RCC 7860 (cell line): ENCODE measurements around the gene LEAP2.

Experiments used
- DNase-seq: peaks from one replicate; pipeline ENCODE4 v3.0.0-alpha.2; 2015; ENCODE audit warnings: low spot score
- FAIRE-seq: peaks from 2 replicates; lab custom pipeline; 2012; peaks lifted over from hg19 to GRCh38; lab: Jason Lieb, UNC

Gene LEAP2, protein sequence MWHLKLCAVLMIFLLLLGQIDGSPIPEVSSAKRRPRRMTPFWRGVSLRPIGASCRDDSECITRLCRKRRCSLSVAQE

DNA sequence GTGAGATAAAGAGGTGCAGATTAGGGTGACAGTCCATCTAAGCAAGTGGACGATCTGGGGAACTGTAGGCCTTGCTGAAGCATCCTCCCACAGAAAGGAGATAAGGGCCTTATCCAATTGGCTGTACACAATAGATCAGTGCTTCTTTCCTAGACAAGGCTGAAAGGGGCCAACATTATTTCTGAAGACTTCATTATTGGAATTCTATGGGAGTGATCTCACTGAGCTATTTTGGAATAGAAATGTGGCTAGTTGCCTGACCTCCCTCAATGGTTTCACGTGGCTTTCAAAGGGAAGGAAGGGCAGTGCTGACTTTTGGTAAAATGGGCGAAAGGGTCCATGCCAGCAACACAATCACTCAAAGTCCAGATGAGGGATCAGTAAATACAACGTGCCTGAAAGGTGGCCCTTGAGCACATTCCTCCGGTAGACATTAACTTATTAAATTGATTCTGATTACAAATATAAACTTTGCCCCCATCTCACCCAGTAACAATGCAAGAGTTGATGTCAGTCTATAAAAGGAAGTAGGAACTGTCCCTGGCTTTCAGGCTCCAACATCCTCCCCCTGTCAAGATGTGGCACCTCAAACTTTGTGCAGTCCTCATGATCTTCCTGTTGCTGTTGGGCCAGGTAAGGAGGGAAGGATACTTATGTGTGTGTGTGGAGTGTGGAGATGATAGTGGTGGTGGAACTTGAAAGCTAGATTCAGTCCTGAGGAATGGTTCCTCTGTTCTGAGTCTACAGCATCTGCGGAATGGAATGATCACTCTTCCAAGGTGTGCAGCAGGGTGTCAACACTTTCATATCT, at the start of gene LEAP2:
Gene LEAP2, plus strand, starts transcription at position 550 of the 811 bp plus-strand sequence. Its CDS starts 27 bp downstream, at position 577.
- no peak for FAIRE-seq
- no peak for DNase-seq

DNA sequence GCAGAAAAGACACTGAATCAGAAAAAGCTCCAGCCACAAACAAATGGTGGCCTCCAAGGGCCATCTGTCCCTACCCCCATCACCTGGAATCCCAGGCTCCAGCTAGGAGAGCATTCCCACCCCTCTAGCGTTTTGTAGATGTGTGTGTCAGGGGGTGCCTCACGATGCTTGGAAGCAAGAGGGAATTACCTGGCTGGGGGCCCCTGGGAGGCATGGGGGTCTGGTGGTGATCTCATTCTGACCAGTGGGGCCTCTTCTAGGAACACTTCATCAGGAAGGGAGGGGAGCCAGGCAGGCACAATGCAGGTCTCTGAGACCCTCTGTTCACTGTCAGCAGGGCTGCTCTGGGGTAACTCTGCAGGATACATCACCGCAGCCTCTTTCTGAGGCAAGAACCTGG, 49.0 kb upstream of the LEAP2 start:
- DNase-seq, result no peak
- no peak for FAIRE-seq

DNA sequence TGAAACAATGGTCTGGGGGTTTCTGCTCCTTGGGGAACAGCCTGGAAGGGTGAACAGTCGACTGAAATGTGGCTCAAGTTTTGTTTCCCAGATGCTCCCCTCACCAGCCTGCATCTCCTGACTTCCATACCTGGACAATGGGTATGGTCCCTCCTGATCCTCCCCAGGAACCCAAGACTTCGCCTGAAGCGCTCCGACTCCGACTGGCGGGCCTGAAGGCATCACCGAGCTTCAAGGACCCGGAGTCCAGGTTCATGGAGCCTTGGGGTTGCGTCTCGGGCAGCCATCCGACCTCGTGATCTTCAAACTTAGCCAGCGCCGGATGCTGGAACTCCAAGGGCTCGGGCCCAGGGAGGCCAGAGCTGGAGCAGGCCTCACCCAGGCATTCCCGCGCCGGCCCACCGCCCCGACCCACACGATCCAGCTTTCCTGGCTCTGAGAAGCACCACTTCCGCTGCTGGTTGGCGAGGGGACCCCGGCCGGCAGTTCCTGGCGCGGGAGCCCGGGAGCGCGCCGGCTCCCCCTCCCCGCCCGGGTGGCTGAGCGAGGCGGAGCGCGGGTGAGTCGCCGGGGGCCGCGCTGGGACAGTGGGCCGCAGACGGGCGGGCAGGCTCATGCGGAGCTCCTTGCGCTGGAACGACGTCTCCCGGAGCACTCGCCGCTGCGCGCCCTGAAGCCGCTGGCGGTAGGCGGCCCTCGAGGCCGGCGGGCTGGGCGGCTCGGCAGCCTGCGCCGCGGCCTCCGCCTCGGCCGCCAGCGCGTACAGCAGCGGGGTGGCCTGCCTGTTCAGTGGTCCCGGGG, 48.2 kb upstream of the LEAP2 start:
- FAIRE-seq (no peak), DNase-seq (no peak)

DNA sequence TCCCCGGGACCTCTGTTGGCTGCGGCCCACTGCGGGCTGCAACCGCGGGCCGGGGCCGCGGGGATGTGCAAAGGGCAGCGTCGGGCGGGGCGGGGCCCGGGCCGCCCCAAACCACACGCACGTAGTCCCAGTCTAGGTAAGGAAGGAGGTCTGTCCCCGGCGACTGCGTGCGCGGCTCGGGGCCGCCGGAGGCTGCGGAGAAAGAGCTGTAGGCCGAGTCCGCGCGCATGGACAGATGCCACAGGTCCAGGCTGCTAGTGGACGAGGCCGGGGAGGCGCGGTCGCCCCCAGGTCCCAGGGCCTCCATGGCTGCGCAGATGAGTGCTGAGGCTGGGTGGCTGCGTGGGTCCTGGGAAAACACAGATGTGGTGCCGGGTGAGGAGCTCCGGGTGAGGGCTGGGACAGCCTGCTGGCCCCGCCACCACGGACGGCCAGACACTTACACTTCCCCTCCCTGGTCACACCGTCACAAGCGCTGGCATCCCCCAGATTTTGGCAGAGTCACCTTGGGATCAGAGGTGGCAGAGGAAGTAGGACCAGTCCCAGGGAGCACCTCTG, 47.6 kb upstream of the LEAP2 start:
- FAIRE-seq (no peak), DNase-seq (no peak)

DNA sequence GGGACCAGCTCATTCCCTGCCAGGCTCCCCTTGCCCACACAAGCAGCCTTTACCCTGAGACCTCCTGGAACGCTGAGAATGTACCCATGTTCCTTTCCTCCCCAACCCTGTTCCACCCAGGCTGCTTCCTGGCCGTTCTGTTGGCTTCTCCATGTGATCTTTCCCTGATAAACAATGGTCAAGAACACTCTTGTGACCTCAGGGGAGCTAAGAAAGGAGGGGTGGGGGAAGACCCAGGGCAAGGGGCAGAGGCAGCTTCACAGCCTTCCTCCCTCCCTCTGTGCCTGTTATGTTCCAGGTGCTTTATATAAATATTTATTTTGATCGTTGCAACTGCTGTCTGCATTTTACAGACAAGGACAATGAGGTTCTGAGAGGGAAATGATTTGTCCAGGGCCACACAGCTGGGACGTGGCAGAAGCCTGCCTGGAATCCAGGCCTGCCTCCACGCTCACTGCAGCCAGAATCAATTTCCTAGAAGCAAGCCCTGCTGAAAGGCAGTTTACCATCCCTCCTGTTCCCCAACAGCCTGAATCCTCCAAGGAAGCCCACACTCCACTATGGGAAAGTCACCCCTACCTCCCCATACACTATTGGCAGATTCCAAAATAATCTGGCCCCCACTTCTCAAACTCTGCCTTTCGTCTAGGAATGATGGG, 46.9 kb upstream of the LEAP2 start:
- no peak for FAIRE-seq
- no peak for DNase-seq

DNA sequence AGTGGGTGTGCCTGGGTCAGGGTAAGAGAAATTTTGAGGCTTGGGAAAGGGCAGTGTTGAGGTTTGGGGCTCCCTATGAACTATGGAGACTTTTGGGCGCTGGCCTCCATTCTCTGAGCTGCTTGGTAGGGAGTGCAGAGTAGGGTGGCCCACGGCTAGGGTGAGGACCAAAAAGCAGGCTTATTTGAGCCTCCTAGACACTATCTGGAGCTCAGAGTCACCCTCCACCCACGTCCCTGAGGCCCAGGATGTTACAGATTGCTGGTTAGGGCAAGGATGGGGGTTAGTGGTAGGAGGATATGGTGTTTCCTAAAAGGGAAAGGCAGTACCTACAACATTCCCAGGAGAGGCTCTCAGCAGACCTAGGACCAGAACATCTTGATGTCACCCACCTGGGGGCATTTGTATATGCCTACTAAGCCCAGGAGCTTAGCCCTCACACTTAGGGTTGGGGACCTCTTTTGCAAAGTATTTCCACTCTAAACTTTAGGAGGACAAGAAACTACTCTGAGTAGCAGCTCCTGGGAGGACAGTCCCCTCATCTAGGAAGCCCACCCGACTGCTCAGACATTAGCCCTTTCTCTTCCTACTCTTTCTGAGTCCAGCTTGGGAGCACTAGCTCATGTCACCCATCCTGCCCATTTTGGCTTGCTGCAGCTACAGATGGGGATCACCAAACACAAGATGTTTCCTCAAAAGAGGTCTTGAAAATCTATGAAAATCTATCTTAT, 45.4 kb upstream of the LEAP2 start:
- DNase-seq, result no peak
- FAIRE-seq, result no peak

DNA sequence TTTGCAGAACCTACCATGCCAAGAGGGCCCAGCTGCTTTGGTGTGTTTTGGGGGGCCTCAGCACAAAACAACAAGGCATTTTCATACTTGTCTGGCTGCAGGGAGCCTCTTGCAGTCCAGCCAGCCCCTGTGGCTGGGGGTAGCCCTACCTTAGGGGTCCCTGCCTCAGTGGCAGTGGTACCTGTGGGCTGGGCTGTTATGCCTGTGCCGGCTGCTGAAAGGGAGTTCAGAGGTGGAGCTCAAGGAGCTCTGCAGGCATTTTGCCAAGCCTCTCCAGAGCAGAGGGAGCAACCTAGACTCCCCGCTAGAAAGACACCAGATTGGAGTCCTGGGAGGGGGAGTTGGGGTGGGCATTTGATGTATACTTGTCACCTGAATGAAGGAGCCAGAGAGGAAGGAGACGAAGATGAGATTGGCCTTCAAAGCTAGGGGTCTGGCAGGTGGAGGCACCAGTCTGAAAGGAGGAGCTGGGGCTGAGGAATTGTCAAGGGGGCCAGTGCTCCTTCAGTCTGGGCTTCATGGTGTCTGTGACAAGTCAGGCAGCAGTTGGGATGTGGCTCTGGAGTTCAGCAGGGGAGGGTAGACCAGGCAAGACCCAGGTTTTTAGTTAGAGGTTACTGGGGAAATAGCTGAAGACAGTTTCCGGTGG, 44.5 kb upstream of the LEAP2 start:
- FAIRE-seq (no peak), DNase-seq (no peak)

DNA sequence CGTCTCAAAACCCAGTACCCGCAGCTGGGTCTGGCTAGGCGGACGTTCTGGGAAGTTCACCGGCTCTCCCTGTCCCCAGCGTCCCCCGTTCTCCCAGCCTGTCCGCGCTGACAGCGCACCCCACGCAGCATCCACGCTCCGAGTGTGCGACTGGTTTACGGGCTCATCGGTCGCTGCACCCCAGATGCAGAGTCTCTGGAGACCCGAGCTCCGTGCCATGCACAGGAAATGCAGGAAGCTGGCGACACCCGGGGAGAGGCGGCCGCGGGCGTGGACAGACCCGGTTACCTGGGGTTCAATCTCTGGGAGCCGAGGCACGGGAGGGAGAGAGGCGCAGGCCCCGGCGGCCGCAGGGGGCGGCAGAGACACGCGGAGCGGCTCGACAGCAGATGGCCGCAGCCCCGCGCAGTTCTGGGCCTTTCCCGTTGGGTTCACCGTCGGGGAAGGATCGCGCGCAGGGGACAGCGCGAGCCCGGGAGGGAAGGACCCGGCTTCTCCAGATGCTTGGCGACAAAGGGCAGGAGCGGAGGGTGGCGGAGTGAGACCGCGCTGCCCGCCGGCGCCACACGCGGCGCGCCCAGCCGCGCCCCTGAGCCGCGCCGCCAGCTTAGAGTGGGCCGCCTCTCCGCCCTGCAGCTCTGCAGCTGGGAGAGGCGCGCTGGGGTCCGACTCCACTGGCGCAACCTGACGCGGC, 43.6 kb upstream of the LEAP2 start:
- FAIRE-seq (no peak), DNase-seq (peak; percentile 53)

DNA sequence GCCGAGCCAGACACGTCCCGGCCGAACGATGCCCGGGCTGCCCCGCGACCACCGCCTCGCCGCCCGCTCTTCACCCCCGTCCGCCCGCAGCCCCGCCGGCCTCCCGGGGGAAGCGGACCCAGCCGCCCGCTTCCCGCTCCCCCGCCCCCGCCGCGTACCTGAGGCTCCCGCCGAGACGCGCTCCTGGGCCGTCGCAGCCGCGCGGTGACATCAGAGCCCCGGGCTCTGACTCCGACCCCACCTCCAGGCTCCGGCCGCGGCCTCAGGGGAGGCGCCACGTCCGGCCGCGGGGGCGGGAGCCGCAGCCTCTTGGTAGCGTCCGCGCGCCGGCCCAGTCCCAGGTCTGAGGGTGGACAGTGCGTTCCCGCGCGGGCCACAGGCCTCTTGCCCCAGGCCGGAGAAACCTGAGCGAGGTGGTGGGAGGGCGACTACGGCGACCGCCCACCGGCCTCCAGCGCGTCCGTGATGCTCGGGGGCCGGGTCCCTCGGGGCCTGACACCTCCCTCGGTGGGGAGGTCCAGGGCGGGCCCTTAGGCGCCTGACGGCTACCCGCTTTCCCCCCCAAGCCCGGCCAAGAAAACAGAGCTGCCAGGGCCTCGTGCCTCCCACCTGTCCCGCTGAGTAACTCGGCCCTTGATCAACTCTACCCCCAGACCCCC, 42.9 kb upstream of the LEAP2 start, which contains the start of gene SHROOM1:
Gene SHROOM1, minus strand, starts transcription at position 212 of the 659 bp plus-strand sequence. CDS start 4,507 bp downstream, outside the sequence.
- DNase-seq (peak; percentile 35), FAIRE-seq (no peak)

DNA sequence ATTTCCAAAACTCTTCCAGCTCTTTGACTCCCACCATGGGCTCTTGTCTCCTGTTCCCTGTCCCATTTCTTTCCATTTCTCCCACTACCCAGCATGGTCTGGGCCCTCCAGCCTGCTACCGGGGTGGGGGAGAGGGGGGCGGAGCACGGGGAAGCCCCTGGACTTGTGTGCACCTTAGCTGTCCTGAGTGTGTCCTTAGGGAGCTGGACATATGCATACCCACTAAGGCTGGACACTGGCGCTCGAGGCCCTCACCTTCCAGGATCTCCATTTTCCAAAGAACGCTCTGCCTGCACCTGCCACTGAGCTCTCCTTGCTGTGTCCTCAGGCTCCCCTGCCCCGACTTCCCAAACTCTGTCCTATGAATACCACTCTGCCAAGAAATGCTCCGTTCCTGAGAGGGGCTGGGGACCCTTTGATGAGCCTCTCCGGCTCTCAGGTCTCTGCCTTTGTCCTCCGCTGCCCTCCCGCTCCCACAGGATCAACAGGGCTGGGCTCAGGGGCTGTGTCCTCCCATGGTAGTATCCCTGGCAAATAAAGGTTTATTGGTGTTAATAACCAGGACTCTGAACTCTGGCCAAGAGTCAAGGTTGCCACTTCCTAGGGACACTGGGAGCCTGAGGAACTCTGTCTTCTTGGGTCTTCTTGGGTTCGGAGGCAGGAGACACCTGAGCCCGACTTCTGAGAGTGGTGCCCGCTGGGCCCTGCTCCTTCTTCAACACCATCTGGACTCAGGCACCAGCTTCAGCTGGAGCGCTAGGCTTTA, 42.2 kb upstream of the LEAP2 start:
- DNase-seq, result no peak
- no peak for FAIRE-seq

DNA sequence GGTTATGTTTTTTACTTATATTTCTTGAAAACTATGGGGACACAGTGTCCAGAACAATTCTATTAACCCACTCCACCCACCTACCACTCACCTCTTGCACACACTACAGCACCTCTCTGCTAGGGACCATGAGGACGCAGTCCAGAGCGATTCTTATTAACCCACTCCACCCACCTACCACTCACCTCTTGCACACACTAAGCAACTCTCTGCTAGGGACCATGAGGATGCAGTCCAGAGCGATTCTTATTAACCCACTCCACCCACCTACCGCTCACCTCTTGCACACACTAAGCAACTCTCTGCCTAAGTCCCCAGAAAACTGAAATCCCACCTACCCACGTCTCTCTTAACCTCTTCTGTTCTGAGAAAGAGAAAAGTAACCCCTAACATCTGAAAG, 40.9 kb upstream of the LEAP2 start:
- DNase-seq (no peak), FAIRE-seq (no peak)

DNA sequence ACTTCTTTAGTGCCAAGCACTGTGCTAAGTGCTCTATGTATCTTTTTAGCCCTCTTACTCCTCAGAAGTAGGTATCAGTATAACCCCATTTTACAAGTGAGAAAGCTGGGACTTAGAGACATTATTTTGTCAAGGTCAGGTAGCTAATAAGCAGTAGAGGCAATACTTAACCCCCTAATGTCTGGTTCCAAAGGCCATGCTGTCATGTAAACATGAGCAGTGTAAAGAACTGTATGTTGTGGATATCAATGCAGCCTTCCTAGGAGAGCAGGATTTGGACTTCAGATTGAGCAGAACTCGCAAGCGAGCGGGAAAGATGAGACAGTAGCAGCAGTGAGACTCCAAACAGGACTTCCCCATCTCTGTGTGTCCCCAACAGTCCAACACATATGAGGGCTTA, 39.4 kb upstream of the LEAP2 start:
- FAIRE-seq (no peak), DNase-seq (no peak)

DNA sequence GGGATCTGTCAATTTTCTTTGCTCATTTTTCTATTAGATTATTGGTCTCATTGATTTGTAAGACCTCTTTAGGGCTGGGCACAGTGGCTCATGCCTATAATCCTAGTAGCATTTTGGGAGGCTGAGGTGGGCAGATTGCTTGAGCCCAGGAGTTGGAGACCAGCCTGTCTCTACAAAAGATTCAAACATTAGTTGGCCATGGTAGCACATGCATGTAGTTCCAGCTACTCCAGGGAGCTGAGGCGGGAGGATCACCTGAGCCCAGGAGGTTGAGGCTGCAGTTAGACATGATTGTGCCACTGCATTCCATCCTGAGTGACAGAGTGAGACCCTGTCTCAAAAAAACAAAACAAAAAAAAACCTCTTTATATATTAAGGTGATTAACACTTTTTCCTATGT, 36.6 kb upstream of the LEAP2 start:
- FAIRE-seq, result no peak
- no peak for DNase-seq

DNA sequence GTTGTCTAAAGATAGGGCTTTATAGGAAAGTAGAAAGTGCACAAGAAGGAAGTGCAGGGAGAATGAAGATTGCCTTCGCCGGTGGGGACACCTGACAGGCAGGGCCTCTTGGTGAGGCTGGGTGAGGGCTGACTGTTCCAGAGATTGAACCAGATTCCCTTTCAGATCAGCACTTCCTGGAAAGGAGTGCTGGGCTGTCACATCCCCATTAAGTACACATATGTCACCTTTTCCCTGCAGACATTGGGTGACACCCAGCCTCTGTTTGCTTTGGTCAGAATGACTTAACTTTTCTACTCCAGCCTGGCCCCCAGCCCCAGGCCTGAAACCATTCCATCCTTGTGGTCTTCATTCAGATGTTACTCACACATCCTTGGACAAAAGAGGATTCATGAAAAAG, 35.6 kb upstream of the LEAP2 start:
- DNase-seq (no peak), FAIRE-seq (no peak)

DNA sequence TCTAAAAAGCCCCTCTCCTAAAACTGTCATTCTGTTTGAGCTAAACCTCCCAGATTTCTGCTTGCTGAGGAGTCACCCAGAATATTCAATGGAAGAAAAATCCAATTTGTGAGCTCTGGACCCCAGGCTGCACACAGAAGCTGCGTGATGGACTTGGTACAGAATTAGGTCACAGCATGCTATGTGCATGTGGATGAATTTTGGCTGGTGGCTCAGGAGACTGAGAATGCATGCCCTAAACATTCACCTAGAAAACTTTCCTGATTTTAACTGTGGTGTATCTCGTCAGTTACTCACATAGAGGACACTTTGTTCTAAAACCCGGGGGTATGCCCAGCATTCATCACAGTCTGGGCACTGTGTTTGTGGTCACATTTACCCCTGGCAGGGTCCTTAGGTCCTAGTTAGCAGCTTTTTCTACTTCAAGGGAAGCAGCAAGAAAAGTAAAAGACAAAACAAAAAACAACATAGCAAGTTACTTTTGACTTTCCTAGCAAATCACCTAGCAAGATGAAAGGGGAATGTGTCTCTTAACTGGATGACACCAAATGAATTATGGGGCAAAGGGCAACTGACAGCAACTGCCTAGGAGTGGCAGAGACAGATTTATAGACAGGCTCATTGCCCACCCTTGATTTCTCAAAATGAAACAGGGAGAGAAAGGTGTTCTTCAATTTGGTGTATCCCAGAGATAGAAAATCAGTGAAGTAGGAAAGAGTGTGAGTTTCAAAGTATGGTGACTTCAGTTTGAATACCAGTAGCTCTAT, 34.8 kb upstream of the LEAP2 start:
- no peak for DNase-seq
- no peak for FAIRE-seq

DNA sequence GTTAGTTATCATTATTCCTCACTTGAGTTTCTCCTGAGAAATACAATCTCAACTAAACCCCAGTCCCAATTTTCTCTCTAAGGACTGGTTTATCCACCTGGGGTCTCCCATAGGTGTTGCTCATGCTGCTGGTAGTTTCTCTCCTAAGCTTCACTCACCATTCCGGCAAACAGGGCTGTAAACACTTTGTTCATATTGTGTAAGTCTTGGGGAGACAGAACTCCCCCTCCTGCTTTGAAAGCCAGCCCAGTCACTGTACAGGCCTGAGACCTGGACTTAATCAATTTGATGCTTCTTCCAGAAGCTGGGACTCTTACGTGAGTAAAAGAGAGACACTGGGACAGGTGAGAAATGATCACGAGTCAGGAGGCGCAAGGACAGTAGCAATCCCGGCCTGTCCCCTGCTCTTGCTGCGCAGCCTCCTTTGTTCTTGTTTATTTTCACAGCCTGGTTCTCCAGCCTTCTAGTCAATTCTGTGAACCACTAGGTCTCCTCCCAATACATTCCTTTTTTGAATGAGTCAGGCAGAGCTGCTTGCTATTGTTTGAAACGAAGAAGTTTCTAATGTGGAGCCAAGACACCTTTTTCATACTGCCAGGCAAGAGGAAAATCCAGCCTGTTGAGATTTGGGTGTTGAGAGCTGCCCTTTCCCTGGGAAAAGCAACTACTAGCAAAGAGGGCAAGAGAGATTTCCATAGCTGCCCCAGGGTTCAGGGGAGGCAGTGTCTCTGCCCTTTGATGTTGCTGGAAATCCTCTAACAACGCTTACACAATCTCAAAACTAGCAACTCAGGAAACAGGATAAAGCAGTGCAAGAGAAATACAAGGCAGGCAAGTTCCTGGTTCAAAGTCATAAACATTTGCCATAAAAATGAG, 33.8 kb upstream of the LEAP2 start:
- no peak for FAIRE-seq
- no peak for DNase-seq
